GM21786 (cell line): ENCODE measurements around the gene CASZ1.

ENCODE experiments used
- ATAC-seq: cut with Tn5 transposase; IDR thresholded peaks from one replicate; pipeline ENCODE4 v1.9.1; 2021; ENCODE audit not compliant: unreplicated experiment

CASZ1 gene

DNA sequence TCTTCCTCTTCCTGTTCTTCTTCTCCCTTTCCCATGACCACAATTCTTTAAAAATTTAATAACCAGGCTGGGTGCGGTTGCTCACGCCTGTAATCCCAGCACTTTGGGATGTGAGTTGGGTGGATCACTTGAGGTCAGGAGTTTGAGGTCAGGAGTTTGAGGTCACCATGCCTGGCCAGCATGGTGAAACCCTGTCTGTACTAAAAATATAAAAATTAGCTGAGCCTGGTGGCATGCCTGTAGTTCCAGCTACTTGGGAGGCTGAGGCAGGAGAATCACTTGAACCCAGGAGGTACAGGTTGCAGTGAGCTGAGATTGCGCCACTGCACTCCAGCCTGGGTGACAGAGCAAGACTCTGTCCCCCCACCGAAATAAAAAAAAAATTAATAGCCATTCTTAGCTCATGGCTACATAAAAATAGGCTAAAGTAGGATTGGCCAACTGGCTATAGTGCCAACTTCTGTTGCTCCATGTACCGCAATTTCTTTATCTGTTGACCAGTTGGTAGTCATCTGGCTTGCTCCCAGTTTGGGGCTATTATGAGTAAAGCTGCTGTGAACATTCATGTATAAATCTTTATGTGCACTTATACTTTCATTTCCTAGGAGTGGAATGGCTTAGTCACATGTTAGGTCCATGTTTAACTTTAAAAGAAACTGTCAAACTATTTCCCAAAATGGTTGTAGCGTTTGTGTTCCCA lies 185.4 kb downstream of the CASZ1 start:
- no peak for ATAC-seq

DNA sequence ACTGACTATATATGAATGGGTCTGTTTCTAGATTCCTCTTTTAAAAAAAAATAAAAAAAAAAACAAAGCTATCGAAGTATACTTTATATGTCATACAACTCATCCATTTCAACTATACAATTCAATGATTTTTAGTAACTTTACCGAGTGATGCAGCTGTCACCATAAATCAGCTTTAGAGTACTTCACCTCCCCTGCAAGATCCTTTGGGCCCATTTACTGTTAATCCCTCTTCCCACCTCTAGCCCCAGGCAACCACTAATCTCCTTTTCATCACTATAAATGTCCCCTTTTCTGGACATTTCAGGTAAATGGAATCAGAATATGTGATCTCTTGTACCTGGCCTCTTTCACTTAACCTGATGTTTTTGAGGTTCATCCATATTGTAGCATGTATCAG lies 187.8 kb downstream of the CASZ1 start:
- ATAC-seq = no peak

DNA sequence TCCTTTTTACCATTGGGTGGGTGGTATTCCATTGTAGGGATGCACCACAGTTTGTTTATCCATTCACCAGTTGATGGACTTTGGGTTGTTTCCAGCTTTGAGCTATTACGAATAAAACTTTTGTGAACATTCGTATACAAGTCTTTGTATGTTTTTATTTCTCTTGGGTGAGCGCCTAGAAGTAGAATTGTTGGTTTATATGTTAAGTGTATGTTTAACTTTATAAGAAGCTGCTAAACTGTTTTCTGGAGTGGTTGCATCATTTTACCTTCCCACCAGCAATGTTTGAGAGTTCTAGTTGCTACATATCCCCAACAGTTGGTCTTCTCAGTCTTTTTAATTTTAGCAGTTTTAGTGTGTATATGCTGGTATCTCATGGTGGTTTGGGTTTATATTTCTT lies 189.2 kb downstream of the CASZ1 start:
- no peak for ATAC-seq

DNA sequence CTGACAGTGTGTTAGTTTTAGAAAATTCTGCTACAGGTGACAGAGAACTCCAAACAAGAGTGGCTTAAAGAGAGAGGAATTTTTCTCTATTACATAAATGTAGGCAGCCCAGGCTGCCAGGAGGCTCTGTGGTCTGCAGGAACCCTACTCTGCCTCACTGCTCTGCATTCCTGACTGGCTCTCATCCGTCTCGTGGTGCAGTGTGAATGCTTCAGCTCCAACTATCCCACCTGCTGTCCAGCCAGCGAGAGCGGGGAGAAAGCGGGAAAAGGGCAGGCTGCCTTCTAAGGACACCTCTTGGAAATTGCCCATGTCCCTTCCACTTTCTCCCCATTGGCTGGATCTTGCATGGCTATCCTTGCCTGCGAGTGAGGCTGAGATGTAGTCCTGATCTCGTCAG lies 190.4 kb downstream of the CASZ1 start:
- ATAC-seq = no peak

DNA sequence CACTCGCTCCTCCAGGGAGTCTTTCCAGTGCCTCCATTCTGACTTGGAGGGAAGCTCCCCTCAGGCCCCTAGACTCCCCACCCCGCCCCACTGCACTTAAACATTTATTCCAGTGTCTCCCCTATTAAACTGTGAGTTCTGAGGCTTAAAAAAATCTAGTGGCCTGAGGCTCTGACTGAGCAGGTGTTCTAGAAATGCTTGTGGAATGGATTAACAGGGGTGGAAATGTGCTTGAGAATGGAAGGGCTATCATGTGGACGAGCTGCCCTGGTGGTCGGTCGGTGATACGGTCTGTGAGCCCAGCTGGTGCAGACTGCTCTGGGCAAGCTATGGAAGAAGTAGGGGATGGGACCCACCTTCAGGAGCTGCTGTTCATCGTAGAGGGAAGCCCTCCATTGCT lies 191.5 kb downstream of the CASZ1 start:
- ATAC-seq = no peak

DNA sequence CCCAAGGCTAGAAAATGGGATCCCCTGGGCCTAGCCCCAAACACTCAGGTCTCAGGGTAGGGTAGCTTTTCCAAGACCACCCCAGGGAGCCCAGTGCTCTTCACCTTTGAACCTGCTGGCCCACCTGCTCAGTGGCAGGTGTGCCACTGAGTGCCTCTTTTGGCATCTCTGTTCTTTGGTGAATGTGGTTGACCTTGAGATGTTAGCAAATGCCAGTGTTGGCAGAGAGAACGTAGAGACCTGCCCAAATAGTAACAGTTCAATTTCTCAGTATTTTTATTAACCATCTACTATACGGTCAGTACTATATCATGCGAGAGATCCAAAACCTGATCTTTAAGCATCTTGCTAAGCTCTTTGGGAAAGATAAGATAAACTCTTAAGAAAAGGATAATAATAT lies 193.5 kb downstream of the CASZ1 start:
- no peak for ATAC-seq

DNA sequence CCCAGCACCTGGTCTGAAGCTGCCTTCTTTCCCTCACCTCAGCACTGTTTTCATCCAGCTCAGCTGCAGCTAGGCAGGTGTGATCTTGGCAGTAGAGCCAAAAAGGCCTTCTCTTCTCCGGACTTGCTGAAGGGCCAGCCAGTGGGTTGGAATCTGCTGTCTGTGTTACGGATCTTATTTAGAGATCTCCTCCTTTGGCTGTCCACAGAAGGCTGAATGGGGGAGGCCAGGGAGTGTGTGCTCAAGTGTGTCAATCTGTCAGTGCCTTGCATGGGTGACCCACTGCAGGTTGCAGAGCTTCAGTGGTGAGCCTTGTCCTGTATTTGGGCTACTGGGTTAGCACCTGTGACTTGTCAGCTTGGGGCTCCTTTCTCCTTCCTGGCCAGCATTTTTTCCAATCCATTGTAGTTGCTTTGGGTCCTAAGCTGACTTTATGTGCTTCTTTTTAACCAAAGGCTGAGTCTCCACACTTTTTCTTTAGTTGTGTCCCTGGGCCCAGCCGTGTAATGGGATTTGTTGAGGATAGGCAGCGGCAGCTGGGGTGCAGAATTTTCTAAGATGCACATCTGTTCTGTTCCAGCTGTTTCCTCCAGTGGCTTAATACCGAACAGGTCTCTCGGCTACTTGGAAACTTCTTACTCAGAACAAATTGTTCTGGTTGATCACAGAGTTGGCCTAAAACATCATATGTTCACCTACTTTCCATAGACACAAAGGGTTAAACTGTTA lies 194.9 kb downstream of the CASZ1 start:
- no peak for ATAC-seq

DNA sequence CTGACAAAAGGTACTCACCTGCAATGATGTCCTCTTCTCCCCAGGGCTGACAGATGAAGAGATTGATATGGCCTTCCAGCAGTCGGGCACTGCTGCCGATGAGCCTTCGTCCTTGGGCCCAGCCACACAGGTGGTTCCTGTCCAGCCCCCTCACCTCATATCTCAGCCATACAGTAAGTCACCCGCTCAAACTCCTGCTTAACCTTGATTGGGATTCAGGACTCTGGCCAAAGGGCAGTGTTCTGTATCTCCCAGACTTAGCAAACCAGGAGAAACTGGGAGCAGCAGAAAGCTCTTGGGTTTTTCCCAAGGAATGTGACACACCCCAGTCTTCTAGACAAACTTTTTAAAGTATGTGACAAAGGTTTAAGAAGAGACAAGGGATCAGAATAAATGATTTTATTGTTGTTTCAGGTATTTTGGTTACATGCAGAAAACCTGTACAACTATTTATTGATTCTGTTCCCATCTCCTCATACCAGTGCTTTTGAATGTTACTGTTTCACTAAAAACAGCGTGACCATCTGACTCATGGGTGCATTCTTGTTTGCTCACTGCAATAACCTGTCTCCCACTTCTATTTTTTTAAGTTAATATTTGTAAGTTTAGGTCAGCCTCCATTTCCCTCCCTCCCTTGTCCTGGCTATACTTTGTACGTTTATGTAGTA lies 197.1 kb downstream of the CASZ1 start:
- ATAC-seq = no peak

DNA sequence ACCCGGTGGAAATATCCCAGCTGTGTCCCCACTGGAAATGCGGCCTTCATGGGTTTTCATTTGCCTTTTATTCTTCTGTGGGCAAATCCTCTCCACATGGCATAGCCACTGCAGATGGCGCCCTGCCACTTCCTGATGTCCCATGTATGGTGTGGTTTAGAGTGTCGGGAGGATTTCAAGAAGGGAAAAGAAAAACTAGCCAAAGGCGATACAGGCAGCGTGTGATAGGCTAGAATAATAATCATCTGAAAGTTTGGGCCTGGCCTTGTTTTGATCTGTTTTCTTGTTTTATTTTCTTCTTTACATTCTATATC lies 198.1 kb downstream of the CASZ1 start:
- no peak for ATAC-seq

DNA sequence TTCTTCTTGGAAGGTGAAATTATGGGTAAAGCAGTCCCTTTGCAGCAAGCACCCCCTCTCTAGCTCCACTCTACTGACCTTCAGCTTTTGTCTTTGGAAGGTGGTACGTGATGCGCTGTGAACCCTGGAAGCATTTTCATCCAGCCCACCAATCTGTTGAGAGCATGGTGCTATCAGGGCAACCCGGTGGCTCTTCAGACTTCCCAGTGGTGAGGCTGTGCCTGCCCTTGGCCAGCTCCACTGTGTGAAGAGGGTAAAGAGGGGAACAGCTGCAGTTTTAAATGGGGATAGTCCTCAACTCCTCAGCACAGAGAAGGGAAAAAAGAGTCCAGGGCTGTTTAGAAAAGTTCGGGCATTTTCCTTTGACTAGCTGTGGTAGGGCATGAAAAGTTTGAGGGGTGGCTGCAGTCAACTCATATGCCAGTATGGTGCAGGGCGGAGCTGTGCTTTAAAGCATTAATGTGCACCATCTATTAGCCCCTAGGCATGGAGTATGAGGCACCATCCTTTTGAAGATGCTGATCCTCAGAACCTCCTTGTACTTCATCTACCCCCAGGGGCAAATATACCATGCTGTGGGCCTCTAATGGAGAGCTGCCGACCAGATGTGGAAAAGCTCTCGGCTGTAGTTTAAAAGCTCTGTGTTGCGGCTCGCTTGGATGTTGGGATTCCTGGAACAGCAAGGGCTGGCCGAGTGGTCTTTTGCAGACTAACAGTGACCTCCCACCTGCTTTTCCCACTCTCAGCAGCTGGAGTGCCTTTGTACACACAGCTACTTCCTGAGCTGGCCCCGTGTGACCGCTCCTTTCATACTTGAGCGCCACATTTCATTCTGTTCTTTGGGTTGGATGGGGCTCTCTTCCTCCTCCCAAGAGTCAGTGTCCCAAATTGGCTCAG lies 198.7 kb downstream of the CASZ1 start:
- ATAC-seq = no peak

DNA sequence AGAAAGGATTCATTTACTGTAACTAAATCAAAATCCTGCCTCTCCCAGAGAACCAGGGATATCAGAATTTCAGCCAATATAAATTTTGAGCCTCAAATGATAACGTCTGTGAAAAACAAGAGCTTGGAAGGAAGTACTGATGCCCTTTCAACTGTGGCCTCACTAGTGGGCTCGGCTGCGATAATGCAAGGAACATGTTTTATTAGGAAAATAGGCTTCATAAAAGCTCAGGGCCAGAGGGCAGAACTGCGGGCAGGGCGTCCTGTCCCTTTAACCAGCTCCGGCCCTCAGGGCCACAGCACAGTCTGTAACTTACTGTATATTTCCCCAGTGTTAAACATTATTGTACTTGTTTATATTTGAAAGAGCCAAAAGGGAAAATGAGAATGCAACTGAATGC lies 199.7 kb downstream of the CASZ1 start:
- no peak for ATAC-seq

DNA sequence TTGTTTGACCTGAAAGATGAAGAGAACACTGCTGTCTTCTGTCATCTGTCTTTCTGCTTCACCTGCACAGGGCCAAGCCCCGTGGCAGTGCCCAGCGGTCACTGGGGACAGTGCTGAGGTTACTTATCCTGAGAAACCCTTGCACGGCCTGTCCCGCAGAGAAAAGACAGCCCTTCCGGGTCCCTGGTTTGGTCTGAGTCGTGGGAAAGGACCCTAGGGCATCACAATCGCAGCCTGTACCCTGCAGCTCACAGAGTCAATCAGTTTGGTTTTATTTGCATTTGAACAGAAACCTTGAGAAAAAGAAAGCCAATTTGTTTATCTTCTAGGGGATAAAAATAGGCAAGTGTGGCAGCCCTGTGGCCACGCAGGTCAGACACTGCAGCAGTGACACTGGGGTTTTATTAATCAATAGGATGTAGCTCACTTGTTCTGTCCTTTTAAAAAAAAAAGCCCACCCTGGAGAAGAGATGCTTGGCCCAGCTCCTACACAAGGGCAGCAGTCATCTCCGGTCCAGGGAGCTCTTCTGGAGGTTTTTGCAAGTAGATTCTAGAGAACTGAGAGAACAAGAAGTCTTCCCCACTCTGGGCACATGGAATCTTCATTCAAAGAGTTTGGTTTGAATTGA lies 201.7 kb downstream of the CASZ1 start:
- no peak for ATAC-seq

DNA sequence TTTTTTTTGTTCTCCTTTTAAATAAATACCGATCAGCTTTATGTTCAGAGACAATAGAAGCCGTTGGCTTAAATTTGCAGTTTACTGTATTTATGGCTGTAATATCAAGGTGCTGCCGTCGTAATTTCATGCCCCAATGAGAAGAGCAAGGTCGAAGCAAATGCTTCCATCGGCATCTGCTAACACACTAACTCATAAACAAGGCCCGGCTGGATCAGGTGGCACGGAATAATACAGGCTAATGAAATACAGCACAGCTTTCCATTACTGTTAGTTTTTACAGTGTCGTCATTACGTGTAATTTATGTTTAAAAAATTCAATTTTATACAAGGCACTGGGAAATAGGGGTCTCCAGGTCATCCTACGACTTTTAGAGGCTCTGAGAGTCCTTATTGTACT lies 202.7 kb downstream of the CASZ1 start:
- no peak for ATAC-seq

DNA sequence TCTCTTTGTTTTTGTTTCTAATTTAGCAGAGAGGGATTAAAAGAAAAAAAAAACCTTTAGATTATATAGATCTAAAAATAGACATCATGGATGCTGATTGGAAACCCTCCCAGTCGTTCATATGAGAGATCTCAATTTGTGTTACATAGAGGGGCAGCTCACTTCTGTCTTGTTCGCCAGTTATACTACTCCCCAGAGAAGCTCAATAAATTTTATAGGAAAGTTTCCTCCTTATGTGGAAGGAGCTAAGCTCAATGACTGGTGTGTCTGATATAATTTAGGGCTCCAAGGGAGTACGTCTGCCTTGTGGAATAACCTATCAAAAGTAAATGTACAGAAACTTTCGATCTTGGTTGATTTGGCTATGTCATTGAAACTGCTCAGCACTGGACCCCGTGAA lies 204.1 kb downstream of the CASZ1 start:
- ATAC-seq = no peak

DNA sequence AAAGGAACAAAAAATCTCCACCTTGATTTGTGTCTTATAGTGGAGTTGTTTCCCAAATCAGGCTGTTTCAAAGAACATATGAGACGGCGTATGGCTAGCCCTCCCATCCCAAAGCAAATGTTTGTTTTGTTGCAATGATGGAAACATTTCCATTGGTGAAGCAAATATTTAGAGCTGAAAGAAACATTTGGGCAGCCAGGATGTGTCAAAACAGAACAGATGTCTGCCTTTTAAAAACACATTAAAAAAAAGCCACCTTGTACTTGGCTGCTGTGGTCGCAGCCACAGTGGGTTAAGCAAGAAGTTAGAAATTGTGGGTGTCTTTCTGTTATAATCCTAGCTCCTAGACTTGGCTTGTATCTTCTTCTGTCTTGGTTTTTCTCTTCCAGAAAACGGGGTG lies 205.4 kb downstream of the CASZ1 start:
- ATAC-seq = no peak

DNA sequence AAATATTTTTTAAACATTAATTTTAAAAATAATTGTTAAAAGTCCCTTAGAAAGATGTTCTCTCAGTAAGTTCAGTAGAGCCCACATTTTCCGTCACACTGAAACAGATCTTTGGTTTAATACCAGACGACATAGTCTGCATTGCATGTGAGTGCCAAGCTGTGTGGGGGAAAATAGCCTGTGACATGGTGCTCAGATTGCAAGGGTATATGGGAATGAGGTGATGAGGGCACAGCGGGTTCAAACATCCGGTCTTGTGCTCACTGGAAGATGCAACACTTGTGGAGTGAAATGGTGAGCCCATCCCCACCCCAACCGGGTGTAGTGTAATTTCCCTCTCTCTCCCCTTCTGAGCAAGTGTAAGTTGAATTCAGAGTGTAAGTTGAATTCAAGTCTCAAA lies 207.4 kb downstream of the CASZ1 start:
- ATAC-seq = no peak

DNA sequence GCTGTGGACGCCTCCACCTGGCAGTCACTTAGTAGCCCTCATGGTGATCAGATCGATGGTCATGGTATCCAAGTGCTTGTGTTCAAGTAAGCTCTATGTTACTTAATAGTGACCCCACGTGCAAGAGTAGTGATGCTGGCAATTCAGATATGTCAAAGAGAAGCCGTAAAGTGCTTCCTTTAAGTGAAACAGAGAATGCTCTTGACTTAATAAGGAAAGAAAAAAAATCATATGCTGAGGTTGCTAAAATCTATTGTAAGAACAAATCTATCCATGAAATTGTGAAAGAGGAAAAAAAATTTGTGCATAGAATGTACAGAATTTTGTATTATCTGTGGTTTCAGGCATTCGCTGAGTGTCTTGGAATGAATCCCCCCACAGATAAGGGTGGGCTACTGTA lies 207.8 kb downstream of the CASZ1 start:
- ATAC-seq = no peak
